ENCODE measurements around the gene TMEM174. TPM values are rescaled to one million over a fixed set of nuclear protein-coding genes. Genes with fewer than 3 reads are reported as not detected.
"Not testable (repeated sequence)": the region's sequence is repeated elsewhere in the genome, so short reads cannot be mapped to it uniquely, and the experiment has no call there.

Gene TMEM174
- polyA plus RNA-seq, 10 donors: not detected

DNA sequence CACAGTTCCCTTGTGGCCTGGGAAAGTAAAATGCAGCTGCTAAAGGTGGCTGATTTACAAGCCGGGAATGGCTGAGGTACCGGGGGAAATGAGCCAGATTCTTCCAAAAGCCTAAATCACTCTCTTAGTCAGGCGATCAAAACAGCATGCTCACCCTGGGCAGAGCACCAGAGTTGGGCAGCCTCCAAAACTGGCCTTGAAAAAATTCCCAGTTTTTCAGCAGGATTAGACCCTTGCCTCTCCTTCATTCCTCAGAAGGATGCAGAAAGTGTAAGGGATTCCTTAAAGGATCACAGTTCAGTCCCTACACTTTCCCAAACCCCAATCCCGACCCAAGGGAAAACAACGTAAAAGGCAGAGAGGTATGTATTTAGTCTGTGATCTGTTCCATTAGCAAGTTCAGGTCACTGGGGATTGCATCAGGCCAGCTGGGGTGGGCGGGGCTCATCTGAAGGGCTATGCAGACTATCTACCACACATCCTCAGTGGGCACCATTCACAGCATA is 16.9 kb downstream of the TMEM174 start:
- peak; percentile 44 to 61 (median 60) for DNase-seq

DNA sequence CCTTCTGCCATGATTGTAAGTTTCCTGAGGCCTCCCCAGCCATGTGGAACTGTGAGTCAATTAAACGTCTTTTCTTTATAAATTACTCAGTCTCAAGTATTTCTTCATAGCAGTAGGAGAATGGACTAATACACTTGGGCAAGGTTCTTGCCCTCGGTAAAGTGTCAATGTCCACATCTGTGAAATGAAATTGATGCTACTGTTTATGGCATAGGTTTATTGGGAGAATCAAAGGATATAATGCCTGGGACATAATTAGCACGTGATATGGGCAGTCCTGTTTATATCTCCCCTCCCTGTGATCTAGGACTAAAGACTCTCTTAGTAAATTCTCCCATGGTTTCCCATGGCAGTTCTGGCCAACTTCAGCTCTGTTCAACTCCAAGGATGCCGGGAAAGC is 19.4 kb downstream of the TMEM174 start:
- DNase-seq: no peak

DNA sequence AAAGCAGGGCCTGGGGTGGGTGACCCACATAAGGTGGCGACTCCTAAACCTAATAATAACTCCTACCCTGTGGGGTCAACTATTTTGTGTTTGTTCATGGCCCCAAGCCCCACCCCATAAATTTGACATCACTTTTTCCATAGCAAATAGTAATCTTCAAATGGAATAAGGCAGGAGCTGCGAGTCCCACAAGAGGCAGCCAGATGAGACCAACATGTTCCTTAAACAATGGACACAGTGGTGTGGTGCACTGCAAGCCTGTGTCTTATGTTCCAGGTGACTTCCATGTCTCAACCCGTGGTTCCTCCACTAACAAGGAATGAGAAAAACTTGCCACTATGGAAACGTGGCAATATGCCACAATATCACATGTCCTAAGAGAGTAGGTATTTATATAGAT is 20.6 kb downstream of the TMEM174 start:
- DNase-seq: no peak

DNA sequence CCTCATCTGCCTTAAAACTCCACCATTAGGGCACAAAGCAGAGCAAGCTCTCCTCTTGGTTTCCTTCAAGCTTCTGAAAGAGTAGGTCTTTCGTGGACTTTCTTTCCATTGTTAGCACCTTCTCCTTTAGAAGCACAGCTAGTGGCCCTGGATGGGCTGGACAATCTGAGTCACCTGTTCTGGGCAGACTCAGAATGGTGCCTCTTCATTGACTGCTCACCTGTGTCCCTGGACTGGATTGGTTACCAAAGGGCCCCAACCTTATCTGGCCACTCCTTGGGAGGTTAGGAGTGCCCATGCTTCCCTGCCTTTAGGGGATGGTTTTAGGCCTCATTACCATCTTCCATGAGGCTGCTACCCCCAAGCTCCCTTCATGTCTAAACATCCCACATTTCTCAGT is 23.2 kb downstream of the TMEM174 start:
- DNase-seq: no peak

DNA sequence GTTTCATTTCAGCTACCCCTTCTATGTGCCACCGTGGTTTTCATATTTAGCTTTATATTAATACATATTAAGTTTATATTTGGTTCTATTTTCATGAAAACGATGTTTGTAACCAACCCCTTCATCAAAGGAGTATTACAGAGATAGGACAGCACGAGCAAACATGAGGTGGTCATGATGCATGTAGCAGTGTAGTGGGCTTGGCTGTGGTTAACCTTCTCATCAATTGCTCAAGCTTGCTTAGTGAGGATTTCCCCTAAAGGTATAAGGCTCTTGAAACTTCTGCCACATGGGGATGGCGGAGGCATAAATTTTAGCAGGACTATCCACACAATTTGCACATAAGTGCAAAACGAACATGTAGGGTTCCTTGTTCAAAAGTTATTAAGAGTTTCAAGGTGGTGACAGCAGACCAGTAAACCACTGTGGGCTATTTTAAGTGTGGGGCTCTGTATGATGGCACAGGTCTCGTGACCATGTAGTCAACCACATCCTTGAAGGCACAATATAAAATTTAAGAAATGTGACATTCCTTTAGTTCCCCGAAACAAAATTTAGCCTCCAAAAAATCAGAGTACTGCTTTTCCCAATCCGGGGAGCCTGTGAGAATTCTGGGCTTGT is 24.8 kb downstream of the TMEM174 start:
- DNase-seq: no peak

DNA sequence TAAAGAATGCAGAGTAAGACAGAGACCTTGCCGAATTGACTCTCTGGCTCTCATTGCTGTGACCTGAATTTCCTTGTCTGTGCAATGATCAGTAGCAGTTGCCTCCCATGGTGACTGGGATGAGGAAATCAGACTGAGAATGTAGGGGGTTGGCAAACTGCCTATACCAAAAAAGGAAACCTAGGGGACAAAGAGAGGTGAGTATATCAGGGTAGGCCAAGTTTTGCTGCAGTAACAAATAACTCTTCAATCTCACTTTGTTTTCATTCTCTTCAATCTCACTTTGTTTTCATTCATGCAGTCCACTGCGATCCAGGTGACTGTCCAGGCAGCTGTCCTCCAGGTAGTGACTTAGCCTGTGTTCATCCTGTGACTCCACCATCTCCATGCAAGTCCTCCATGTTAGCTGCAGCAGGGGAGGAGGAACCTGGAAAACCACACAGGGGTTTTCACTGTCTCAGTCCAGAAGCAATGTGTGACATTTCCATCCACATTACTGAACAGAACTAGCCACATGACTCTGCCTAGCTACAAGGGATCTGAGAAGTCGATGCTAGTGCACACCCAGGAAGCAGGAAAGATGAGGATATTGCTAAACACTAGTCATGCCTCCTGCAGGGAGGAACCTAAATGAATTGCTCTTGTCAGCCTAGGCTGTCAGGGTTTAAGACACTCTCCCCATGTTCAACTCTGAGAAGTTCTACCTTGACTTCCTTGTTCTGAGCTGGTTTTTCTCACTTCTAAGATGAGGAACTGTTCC is 26.0 kb downstream of the TMEM174 start:
- DNase-seq: no peak

DNA sequence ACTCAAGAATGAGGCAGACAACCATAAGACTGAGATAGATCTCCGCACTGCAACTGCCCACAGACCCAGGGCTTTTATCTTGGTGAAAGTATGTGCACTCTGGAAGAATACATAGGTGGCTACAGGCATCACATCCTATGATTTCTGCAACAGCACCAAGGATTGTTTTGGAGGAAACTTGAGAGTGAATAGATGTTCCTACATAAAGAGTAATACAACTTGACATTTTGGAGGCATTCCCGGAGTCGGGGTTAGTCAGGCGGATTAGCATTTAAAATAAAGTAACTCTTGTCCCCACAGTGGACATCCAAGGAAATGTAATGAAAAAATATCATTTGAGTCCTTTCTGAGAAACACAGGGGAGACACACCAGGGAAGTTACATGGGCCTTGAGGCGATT is 26.7 kb downstream of the TMEM174 start:
- no peak for DNase-seq

DNA sequence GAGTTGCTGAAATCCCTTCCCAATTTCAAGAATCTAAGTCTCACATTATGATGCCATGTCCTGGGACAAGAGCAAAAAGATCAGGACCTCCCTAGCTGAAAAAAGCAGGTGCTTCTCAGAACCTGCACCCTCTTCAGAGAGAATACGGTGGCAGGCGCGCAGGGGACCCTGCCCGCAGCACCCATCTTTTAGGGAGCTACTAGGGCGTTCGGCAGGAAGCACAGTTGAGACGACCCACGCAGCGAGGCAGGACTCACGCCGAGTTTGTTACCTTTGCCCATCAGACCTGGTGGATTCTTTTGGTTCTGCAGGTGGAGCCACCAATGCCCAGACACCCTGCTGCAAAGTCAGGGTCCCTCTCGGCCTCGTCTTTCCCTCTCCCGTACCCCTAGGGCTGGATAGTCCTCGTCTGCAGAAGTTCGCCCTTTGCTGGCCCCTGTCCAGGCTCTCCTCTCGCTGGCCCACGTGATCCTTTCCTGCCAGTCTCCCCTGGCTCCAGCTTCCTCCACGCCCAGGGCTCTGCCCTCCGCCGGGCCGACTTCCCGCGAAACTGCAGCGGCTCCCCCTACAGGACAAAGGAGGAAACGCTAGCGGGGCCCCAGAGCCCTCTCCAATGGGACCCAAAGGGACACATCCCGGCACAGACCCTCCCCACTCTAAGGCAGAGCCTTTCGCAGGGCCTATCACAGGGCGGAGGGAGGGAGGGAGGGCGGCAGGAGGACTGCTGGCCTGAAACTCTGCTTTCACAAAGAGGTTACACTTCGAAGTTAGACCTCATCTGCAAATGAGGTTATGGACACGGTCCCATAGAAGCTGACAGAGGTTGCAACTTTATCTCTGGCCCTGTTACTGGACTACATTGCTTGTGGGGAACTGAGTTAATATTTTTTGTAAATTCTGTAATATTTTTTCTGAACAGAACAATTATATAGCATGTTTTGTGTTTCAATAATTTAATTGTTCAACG is 28.8 kb downstream of the TMEM174 start:
- peak in 2 of 3 donors; percentile 44 to 60 for DNase-seq

DNA sequence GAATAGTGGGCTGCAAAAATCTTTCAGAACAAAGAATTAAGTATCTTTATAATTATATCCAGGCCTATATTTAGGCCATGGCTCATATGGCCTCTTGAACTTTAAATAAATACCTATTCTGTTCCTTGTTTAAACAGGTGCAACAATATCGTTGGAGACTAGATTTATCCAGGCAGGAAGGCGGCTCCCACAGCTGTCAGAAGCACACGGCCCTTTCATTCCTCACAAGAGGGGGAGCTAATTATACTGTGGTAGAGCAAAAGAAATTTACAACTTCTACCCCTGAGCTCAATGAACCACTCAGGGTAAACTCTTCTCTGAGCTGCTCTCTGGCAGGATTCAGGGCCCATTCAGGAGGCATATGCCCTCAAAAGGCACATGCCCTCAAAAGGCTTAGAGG is 31.3 kb downstream of the TMEM174 start:
- no peak for DNase-seq

DNA sequence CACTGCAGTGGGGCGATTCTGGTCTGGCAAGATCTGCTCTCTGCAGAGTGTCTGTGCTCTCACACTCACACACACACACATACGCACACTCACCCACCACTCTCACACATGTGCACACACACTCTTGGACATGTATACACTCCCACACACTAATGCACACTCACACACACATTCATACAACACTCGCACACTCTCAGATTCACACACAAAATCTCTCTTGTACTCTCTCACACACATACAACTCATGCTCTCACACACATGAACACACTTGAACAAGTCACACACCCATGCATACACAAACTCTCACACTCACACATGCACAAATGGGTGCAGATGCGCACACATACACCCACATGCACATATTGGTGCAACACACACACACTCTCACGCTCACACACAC is 31.7 kb downstream of the TMEM174 start:
- no peak for DNase-seq

DNA sequence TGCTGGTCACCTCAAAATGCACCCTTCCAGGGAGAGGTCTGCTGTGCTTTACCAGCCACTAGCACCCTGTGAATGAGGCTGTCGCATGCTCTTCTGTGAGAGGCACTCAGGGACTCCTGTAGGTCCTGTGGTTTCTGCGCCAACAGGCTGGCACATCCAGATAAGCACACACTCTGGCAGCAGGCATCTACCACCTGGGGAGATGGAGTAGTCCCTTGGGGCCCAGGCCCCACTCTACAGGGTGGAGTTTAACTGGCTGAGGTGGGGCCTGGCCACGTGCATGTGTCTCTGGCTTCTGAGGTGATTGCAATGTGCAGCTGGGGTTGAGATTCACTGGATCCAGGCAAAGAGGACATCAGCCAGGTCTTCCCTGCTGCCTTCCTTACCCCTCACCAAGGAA is 32.3 kb downstream of the TMEM174 start:
- no peak for DNase-seq

DNA sequence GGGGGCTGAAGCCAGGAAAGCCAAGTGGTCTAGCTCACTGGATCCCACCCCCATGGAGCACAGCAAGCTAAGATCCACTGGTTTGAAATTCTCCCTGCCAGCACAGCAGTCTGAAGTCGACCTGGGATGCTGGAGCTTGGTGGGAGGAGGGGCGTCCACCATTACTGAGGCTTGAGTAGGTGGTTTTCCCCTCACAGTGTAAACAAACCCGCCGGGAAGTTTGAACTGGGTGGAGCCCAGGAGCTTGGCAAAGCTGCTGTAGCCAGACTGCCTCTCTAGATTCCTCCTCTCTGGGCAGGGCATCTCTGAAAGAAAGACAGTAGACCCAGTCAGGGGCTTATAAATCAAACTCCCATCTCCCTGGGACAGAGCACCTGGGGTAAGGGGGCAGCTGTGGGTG is 34.2 kb downstream of the TMEM174 start:
- not testable (repeated sequence) for DNase-seq

DNA sequence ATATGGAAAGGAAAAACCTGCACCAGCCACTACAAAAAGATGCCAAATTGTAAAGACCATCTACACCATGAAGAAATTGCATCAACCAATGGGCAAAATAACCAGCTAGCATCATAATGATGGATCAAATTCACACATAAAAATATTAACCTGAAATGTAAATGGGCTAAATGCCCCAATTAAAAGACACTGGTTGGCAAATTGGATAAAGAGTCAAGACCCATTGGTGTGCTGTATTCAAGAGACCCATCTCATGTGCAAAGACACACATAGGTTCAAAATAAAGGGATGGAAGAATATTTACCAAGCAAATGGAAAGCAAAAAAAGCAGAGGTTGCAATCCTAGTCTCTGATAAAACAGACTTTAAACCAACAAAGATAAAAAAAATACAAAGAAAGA is 36.1 kb downstream of the TMEM174 start:
- DNase-seq: not testable (repeated sequence)

DNA sequence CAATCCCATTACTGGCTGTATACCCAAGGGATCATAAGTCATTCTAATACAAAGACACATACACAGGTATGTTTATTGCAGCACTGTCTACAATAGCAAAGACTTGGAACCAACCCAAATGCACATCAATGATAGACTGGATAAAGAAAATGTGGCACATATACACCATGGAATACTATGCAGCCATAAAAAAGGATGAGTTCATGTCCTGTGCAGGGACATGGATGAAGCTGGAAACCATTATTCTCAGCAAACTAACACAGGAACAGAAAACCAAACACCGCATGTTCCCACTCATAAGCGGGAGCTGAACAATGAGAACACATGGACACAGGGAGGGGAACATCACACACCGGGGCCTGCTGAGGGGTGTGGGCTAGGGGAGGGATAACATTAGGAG is 39.7 kb downstream of the TMEM174 start:
- not testable (repeated sequence) for DNase-seq

DNA sequence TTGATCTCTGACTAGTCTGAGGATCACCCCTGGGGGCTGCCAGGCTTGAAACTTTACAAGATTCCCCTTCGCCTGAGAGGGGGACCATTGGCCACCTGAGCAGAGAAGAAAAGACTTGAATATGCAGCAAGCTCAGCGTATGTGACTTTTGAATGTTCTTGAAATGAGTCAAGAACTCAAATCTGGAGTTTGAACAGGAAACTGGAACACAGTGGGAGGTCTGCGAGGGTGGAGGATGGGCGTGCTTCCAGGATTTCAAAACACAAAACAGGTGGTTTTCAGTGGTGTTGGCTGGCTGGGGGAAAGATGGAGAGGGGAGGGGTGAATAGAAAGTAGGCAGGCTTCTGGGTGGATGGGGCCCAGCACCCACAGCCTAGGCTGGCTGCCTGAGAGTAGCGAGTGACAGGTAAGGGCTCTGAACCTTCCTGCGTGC is 40.6 kb downstream of the TMEM174 start:
- DNase-seq: peak in 2 of 3 donors; percentile 45 to 79

DNA sequence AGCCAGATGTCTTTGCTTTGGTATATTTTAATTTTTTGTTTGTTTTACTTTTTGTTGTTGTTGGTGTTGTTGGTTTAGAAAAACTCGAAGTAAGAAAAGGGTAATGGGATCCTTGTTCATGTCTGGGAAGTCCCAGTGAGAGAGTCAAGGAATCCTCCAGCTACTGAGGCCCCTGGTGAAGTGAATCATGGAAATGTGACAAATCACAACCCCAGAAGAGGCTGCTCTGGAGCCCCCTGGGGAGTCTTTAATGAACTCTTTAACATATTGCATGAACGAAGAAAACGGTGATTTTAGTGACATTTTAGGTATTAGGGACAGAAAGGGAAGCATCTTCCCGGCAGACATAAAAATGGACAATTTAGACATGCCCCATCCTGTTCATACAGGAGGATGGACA is 41.3 kb downstream of the TMEM174 start:
- DNase-seq: no peak

DNA sequence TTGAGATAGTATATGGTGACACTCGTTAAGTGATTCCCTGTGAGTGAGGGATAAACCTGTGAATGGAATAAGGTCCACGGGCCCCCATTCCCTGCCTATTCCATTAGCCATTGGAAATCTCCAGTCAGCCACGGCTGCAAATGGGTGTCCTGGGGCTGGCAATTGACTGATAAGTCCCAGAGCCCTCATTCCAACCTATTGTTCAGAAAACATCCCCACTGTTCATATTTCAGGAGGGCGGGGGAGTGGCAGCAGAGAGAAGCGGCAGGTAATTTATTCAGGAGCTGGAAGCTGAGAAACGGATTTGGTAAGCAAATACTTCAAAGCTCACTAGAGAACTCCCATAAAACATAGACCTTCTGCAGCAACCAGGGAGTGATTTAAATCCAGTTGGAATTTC is 42.0 kb downstream of the TMEM174 start:
- no peak for DNase-seq

DNA sequence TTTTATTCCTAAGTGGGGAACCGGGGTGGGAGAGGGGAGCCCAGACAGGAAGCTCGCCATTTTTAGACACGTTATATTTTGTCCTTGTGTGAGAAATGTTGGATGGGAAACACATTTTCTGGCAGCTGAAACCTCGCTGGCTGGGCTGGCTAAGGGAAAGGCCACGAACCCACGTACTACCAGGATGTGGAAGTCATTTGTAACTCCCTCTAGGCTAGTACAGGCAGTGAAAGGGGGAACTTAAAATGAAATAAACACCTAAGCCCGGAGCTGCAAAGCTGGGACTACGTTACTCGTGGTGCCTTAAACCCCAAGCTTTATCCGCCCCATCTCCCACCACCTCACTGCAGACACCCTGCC is 42.5 kb downstream of the TMEM174 start:
- no peak for DNase-seq

DNA sequence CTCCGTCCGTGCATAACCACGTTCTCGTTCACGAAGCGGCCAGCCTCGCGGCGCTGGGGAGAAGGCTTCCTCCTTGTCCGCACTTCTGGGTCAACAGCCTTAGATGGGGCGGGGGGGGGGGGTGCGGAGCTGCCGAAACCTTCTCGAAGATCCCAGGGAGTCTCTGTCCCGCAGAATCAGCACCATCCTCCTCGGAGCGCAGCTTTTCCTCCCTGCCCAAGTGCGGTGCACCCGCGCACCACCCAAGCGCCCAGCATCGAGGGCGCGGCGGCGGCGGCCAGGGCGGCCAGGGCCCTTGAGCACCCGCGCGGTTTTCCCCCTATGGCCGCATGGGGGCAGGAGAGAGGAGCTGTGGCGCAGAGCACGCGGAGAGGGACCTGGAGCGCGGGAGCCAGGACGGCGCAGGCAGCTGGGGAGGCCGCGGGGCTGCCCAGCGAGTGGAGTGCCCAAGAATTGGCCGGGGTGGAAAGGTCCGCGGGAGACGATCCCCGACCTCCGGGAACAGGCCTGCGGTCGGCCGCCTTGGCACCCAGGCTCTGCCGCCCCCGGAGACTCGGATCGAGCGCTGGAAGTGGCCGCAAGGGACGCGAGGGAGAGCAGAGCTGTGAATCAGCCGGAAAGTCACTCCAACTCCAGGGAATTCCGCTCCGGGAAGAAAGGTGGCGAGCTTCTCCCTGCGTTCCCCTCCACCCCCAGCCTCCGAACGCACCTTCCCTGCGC is 43.1 kb downstream of the TMEM174 start:
- DNase-seq: peak; percentile 77 to 92 (median 84)

DNA sequence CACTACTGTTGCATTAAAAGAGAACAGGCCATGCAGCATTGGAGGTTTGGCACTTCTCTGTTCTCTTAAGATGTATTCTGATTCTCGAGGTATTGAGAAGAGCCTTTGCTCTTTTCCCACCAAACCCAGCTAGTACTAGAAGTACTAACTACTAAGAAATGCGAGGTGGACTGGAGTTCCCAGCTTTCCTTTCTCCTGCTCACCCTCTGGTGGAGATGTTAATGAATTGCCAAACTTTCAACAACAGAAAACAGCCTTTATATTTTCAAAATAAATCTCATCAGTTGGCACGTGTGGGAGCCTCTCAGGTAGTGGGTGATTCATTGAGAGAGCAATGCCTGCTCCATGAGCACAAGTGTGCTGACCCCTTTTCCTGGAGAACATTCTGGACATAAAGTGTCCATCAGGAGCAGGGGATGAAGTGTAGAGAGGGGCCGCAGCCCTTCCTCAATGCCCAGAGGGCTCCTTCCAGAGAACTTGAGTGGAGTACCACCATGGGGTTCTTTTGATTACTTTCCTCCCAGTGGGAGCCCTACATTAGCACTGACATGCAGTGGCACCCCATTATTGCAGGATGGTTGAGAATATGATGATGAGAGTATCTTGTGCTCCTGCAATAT is 45.7 kb downstream of the TMEM174 start:
- no peak for DNase-seq

DNA sequence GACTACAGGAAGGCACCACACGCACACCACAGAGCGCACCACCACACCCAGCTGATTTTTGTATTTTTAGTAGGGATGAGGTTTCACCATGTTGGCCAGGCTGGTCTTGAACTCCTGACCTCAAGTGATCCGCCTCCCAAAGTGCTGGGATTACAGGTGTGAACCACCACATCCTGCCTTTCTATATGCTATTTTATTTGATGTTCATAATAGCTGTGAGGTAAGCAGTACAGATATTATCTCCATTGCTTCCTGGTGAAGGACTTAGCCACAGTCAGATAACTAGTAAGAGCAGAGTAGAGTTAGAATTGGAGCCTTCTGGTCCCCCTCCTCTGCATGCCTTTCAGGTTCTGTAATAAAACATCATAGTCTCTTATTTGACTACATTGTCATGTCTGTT is 46.3 kb downstream of the TMEM174 start:
- not testable (repeated sequence) for DNase-seq
